ENCODE measurements around the gene NFIX. TPM values are rescaled to one million over a fixed set of nuclear protein-coding genes. Genes with fewer than 3 reads are reported as not detected.
A peak's percentile ranks its signal among the peaks of the same experiment; 100 is the strongest.

NFIX gene
- total RNA-seq, 1 donor from 2014 or later = 40.7 TPM

DNA sequence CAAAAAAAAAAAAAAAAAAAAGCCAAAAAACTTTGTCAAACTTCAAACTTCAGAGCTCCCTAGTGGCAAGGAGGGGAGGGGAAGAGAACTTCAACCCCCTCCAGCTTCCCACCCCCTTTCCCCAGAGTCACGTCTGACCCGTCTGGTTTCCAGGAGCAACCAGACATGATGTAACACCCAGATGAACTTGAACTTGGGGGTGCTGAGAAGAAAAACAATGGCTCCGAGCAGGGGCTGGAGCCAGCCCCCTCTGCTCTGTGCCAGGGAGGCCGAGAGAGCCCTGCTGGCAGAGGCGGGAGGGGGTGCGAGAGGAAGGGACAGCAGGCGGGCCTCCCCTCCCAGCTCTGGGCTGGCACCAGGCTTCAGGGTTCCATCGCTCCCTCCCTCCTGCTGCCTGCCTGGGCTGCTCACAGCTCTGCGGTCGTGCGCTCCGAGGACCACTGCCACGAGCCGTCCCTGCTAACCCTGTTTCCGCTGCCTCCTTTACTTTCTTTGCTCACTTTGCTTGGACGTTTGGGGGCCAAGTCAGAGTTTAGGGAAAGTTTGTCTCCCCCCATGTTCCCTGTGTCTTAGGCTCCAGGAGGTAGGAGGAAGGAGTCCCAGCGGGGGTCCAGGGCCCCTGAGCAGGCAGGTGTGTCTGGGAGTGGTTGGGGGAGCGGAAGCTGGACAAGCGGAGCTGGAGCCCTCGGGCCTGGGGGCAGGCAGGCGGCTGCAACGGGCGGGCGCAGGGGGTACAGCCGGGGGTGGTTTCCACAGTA is 96.3 kb downstream of the NFIX start:
- peak; percentile 73 for DNase-seq (ENCODE audit: low read depth)

DNA sequence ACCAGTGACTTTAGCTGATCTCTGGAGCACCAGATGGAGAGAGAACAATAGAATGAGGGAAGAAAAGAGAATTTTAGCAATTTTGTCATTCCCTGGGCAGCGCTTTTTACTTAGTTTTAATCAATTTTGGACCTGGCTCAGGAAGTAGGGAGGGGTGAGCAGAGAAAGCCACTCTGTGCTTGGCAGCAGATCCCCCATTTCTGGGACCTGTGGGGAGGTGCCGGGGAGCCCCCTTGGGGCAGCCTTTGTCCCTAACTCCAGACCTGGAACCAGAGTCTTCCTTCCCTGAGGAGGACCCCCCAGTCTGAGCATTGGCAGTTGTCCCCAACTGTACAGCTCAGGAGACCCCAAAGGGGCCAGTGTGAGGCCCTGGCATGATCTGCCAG is 96.9 kb downstream of the NFIX start:
- DNase-seq (ENCODE audit: low read depth) = no peak

DNA sequence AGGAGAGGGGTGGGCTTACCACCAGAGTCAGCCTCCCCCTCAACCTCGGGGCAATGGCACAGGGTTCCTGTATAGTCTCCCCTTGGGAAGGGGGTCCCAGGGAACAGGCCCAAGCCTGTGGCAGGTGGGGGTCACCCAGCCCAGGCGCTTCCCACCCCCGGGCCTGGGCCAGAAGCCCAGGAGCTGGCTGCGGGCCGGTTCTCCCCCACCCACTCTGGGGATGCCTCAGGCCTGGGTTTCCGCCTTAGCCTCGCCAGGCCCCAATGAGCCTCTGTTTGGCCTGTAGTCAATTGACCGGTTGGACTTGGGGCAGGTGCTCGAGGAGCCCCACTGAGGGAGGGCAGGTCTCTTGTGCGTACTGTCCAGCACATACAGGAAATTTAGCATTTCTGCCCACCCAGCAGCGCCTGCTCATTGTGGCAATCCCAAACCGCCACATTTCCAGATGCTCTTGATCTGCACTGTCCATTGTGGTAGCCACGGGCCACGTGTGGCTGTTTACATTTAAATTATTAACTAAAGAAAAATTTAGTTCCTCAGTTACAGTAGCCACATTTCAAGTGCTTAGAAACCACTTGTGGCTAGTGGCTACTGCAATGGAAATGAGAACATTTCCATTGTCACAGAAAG is 97.4 kb downstream of the NFIX start:
- peak; percentile 63 for DNase-seq (ENCODE audit: low read depth)

DNA sequence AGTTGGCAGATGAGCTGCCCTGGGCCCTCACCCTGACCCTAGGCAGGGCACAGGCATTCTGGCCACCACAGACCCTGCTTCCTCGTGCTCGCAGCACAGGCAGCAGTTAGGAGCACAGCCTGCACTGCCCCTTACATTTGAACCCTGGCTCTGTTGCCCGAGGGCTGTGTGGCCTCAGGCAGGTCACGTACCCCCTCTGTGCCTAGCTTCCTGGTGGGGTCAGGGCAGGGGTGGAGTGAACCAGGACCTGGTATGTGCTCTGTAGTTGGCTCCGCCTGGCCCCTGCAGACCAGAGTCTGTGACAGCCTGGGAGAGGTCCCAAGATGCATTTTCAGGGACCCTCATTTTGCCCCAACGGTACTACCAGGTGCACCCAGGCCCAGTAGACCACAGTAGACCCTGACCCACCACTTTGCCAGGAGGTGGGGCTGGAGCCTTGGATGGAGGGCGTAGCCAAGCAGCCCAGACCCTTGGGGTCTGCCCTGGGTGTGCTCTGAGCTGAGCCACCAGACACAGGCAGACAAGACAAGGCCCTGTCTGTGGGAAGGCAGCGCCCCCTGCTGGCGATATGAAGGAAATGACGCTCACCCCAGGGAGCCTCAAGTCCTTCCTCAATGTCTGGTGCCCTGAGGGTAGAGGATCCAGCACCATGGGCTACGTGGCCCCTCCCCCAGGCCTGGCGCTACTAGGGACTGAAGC is 98.3 kb downstream of the NFIX start:
- peak; percentile 56 for DNase-seq (ENCODE audit: low read depth)

DNA sequence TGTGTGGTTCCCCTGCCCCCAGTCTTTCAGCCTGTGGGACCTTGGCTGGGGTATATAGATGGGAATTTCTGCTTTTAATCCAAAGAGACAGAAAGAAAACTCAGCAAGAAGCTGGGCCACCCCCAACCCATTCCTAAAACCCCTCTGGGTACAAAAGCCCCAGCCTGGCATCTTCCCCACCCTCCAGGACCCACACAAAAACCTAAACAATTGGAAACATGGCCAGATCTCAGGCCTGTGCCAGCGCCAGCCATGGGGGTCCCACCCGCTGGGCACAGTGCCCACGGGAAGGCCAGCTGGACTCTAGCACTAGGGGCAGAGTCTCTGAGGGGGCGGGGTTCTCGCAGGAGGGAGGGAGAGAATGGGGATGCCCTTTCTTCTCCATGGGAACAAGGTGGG is 98.8 kb downstream of the NFIX start:
- DNase-seq (ENCODE audit: low read depth) = no peak

DNA sequence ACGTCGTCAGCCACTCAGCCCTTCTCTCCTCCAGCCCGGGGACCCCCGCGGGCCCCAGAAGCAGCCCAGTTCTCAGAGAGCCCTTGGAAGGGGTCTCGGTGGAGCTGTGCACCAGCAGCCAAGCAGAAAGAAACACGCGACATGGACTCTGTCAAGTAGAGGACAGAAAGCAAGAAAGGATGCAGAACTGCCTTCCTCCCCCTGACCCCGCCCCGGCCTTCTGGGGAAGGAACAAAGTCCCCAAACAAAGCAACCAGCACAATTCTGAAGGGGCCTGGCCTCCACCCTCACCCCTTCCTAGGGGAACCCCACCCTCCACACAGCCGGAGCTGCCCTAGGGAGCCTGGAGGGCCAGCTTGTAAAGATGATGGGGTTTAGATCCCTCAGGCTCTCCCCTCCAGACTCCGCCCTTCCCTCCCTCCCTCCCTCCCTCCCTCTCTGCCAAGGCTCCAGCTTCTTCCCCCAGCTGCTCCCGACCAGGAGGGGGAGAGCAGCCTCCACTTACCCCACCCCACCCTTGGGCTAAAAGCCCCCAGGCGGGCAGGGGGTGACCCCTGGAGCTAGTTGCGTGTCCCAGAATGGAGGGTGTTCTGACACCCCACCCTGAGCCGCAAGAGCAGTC is 99.6 kb downstream of the NFIX start:
- DNase-seq (ENCODE audit: low read depth) = no peak

DNA sequence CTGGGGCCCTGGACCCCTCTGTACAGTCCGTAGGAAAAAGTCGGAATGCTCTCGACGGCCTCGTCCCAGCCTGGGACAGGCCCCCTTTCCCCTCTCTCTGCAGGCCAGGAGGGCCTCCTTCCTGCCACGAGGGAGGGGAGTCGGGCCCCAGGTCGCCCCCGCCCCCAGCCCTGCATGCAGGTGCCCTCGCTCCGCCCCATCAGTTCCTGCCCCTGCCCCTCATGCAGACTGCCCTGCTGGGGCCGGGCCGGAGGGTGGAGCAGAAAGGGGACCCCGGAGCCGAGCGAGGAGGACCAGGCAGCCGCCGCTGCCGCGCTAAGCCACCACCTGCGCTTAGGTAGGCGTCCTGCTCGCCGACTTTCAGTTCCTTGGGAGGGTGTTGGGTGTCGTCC is 100.1 kb downstream of the NFIX start:
- DNase-seq (ENCODE audit: low read depth) = no peak

DNA sequence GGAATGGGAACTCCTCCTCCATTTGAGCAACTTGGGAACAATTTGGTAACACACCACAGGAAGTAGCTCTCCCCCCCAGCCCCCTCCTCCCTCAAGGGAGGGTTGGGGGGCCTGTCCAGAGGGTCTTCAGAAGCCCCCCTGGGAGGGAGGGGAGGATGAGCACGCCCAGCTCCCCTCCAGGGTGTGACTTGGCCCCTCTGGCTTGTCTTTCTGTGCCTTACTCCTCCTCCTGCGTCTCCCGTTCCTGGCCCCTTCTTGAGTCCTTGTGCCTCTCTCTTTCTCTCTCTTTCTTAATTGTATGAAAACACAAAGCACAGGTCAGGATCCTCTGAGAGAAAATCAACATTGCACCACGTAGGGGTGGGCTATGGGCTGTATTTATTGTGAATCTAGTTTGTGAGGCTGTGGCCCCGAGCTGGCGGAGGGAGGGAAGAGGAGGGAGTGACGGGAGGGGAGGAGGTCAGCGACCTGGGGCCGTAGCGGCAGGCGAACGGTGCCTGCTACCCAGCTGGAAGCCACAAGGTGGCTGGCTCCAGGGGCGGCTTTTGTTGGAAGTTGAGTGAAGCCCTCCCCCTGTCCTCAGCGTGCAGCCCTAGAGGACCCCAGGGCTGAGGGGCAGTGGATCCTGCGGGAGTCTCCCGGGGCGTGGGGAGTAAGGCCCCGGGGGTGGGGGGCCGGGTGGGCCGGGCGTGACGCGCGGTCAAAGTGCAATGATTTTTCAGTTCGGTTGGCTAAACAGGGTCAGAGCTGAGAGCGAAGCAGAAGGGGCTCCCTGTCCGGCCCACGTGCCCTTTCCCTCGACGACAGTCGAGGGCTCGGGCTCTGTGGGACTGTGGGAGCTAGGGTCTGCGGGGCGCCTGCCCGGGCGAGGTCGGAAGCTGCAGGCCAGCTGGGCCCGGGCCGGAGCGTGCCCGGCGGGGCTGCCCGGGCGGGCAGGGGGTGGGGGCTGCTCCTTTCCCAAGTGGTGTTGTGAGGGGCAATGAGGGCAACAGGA is 101.0 kb downstream of the NFIX start:
- no peak for DNase-seq (ENCODE audit: low read depth)

DNA sequence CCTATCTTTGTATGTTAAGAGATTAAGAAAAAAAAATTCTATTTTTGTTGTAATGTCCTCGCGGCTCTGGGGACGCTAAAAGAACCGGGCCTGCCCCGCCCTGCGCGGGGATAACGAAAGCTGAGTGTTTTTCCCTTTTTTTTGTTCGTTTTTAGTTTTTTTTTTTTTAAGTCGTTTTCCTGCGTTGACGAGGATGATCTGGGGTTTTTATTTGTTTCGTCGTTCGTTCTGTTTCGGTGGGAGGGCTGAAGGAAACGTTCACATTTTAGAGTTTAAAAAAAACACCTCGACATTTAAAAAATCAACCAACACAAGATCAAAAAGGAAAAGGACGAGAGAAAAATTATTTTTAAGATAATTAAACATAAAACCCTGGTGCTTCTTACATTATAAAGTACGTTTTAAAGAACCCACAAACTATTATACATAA is 101.8 kb downstream of the NFIX start:
- DNase-seq (ENCODE audit: low read depth) = no peak

DNA sequence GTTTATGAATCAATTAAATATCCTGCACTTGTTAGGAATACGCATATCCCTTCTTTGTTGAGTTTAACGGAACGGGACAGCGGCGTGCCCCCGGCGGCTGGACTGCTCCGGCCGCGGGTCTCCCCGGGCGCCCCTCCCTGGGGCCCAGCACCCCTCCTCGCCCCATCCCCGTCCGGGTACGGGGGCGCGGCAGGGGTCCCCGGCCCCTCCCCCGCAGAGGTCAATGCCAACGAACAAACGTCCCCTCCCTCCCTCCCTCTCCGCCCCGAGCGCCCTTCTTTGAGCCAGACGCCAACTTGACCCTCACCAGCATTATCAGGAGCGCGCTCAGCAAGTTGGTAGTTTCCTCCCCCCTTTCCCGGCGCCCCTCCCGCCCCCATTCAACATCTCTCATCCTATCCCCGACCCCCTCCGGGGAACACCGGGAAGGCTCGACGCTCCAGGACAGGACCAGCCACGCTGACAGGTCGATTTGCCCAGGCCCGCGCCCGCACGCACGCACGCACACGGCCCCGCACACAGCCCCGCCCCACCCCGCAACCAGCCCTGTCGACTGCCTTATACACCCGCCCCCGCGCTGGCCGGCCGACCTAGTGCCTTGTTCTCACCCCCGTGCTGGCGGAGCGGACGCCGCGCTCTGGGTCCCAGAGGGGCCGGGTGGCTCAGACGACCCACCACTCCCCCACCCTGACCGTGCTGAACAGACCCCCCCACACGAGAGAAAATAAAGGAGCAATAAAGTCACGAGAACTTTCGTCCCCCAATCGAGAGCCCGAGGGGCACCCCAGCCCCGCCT is 102.4 kb downstream of the NFIX start:
- no peak for DNase-seq (ENCODE audit: low read depth)

DNA sequence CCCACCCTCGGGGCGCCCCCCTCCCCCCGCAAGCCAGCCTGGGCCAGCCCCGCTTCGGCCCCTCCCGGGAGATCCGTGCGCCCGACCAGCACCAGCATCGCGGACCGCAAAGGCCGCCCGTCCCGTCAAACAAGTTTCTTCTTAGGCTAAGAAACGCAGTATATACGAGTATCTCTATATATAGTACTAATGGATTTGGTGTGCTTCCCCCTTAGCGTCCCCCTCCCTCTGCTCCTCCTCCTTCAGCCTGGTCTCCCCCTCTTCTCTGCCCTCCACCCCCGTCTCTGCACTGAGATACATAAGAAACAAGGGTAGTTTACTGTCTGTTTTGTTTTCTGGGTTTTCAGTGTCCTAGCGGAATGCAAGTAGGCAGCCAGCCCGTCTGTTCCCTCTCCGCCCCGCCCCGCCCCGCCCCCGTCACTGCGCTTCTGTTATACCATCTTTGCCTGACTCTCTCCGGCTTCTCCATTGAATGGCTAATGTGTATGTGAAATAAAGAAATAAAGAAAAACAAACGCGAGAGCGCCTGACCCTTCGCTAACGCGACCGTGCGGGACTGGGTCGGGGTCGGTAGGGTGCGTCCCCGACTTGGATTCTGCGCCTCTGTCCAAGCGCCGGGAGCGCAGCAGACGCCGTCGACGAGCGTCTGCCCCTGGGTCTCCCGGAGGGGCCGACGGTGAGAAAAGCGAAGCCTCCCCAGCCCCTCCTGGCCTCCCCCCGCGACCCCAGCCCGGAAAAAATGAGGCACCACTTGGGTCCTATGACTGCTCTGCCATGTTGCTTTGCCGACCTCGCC is 103.2 kb downstream of the NFIX start:
- DNase-seq (ENCODE audit: low read depth) = no peak

DNA sequence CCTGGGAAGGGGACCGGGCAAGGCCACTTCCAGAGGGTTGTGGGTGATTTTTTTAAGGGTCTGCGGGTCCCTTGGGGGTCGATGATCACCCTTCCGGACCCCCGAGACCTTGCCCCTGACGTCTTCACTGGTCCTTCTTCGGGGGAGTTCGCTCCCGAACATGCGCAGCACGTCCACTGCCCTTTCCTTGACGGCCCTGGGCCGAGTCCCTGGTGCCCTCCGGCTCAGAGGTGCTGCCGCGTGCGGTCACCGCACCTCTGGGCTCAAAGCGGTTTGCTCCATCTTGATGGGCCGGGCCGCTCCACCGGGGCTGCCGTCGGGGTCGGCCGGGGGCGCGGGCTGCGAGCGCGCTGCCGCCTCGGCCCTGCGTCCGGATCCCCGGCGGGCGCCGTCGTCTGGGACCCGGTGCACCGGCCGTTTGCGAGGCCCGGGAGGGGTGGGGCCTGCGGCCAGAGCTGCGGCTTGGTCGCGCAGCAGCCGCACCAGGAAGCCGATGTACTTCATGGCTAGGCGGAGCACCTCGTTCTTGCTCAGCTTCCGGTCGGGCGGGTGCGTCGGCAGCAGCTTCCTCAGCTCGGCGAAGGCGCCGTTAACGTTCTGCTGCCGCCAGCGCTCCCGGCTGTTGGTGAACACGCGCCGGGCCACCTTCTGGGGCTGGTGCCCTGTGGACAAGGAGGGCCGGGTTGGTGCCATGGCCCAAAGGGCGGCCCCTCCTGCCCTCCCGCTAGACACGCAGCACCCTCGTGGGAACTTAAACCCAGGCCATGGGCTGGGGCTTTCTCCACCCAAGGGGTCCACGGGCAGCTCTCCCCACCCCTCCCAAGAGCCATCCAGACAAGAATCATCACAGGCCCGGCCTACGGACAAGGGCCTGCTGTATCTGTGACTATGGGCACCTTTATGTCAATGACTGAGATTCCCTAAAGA is 104.1 kb downstream of the NFIX start:
- no peak for DNase-seq (ENCODE audit: low read depth)

DNA sequence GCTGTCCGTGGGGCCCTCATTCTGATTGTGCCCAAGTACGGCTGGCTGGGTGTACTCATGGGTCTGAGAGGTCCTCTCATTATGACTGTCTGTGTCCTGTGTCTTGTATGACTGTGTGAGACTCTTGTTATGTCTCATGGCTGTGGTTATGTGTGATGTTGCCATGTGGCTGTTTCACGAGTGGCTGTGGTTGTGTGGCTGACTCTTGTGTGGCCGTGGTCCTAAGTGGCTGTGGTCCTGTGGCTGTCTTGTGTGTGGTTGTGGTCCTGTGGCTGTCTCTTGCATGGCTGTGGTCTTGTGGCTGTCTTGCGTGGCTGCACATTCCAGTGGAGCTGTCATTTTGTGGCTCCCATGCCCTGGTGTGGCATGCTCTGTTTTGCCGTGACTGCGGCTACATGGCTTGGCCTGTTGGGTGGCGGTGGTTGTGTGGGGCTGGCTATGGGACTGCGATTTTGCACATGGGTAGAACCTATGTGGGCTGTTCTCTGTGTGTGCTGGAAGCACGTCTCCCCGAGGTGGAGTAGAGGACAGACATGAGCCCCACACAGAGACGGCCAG is 104.8 kb downstream of the NFIX start:
- no peak for DNase-seq (ENCODE audit: low read depth)

DNA sequence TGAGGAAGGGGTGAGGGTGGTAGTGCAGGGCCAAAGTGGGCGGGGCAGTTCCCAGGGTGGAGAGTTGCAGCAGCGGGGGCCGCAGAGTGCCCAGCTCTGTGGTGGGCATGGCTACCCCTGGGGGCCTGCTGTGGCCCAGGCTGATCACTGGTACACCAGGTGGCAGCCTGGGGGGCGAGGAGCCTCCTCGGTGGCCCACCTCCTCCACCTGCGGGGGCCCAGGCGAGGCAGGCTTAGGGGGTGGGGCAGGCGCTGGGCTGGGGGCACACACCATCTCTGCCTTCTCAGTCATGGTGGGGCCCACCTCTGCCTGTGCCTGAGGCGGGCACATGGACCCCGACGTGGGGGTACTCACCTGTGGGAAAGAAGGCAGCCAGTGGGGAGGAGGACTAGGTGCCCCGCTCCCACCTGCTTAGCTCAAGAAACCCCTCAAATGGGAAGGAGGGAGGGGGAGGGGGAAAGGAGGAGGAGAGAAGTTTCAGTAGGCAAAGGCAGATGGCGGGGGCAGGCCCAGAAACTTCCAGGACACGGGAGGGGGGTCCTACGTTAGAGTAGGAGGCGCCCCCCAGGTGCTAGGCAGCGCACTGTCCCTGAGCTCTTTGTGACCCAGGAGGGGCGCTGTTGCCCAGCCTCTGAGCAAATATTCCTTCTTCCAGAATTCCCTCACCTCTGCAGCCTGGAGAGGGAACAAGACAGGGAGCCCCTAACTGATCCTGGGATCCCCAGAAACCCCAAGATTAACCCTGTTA is 105.7 kb downstream of the NFIX start:
- DNase-seq (ENCODE audit: low read depth) = no peak

DNA sequence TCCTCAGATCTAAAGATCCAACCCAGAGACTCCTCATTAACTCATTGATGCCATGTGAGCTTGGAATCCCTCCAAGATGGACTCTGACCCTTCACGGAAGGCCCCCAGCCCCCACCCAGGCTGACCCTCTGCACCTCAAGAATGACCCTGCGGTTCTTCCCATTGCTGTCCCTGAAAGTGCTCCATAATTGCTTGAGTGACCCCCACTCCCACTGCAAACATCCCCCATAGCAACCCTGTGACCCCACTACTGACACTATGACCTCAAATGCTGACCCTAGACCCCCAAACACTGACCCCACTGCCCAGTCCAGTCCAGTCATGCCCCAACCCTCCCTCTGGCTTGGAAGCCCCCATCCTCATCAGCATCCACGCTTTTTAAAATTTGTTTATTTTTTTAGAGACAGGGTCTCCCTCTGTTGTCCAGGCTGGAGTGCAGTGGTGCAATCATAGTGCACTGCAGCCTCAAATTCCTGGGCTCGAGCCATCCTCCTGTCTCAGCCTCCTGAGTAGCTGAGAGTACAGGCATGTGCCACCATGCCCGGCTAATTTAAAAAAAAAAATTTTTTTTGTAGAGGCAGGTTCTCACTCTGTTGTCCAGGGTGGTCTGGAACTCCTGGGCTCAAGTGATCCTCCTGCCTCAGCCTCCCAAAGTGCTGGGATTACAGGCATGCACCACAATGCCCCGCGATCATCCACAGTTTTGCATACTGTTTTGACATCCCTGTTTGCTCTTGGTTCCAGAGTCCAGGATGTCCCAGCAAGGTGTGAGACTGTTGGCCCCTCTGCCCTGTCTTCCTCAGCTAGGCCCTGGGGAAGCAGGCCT is 106.5 kb downstream of the NFIX start:
- DNase-seq (ENCODE audit: low read depth) = no peak

DNA sequence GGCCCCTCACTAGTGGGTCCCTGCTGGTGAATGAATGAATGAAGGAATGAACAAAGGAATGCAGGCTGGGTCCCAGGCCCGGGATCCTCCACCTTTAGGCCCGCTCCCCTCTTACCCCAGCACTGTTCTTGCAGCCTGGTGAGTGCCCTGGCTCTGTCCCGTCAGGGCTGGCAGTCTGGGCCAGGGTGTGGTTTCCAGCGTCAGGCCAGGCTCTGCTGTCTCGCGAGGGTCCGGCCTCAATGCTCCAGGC is 107.1 kb downstream of the NFIX start:
- DNase-seq (ENCODE audit: low read depth) = no peak

Data from renal cortical epithelial cell (primary cell).